PC-3 (cell line): ENCODE data around the gene WNK4. TPM values are rescaled to one million over a fixed set of nuclear protein-coding genes. Genes with fewer than 3 reads are reported as not detected.
A peak's percentile ranks its signal among the peaks of the same experiment; 100 is the strongest.

Experiments used
- ATAC-seq: fragments of 200-7000 bp; cut with Tn5 transposase; 2 replicates; pipeline ENCODE4 v1.9.1; 2020; ENCODE audit warnings: mild to moderate bottlenecking, moderate library complexity
- BruUV-seq: library from RNA; stranded (reverse); fragments of 400-500 nt; replicated peaks from 2 replicates; lab custom pipeline; 2021; lab: Mats Ljungman, UMichigan
- CTCF ChIA-PET: fragments of 300-600 bp; sonication (Branson Sonifier 250); formaldehyde crosslinking; loops from one replicate; lab custom pipeline; 2022; ENCODE audit warnings: antibody characterized with exemption; lab: Charles Lee
- POLR2A ChIA-PET: fragments of 300-600 bp; sonication (Branson Sonifier 250); formaldehyde crosslinking; loops from one replicate; lab custom pipeline; 2022; ENCODE audit warnings: antibody characterized with exemption; ENCODE audit not compliant: unreplicated experiment; lab: Charles Lee
- DNase-seq: peaks from one replicate; pipeline ENCODE4 v3.0.0-alpha.2; 2015
- H2AFZ ChIP-seq: fragments of 300-600 bp; sonication (generic); 2 replicates; pipeline ENCODE4 v1.6.0; 2016; ENCODE audit warnings: antibody characterized with exemption, low read length
- H3F3A ChIP-seq: fragments of 300-600 bp; sonication (generic); one replicate; pipeline ENCODE4 v1.6.0; 2017; ENCODE audit warnings: antibody characterized with exemption, low read length, control low read depth, mild to moderate bottlenecking; ENCODE audit not compliant: unreplicated experiment
- H3K27ac ChIP-seq: fragments of 300-600 bp; sonication (generic); 2 replicates; pipeline ENCODE4 v1.5.1; 2016; ENCODE audit warnings: mild to moderate bottlenecking, low read length
- H3K27me3 ChIP-seq: fragments of 300-600 bp; sonication (generic); 2 replicates; pipeline ENCODE4 v1.6.1; 2016; ENCODE audit warnings: low read length, mixed read lengths
- H3K36me3 ChIP-seq: fragments of 300-600 bp; sonication (generic); 2 replicates; pipeline ENCODE4 v1.6.1; 2016; ENCODE audit warnings: low read depth, mixed run types, low read length, mixed read lengths
- H3K4me1 ChIP-seq: fragments of 300-600 bp; sonication (generic); 2 replicates; pipeline ENCODE4 v1.5.1; 2016; ENCODE audit warnings: low read length; ENCODE audit not compliant: insufficient read depth
- H3K4me2 ChIP-seq: fragments of 300-600 bp; sonication (generic); 2 replicates; pipeline ENCODE4 v1.6.0; 2016; ENCODE audit warnings: low read length
- H3K4me3 ChIP-seq: fragments of 300-600 bp; sonication (generic); 2 replicates; pipeline ENCODE4 v1.5.1; 2016; ENCODE audit warnings: mild to moderate bottlenecking, low read length, mixed read lengths
- H3K79me2 ChIP-seq: fragments of 300-600 bp; sonication (generic); 2 replicates; pipeline ENCODE4 v1.6.1; 2017; ENCODE audit warnings: low read length, mixed read lengths
- H3K9ac ChIP-seq: fragments of 300-600 bp; sonication (generic); 2 replicates; pipeline ENCODE4 v1.6.0; 2016; ENCODE audit warnings: mild to moderate bottlenecking, low read length
- H3K9me2 ChIP-seq: fragments of 300-600 bp; sonication (generic); replicated peaks from 2 replicates; pipeline ENCODE4 v1.6.1; 2016; ENCODE audit warnings: mixed run types, low read length, mixed read lengths
- H3K9me3 ChIP-seq: fragments of 300-600 bp; sonication (generic); 2 replicates; pipeline ENCODE4 v1.6.1; 2016; ENCODE audit warnings: low read length, mixed read lengths
- H4K20me1 ChIP-seq: fragments of 300-600 bp; sonication (generic); 2 replicates; pipeline ENCODE4 v1.6.1; 2016; ENCODE audit warnings: low read length, mixed read lengths
- CTCF ChIP-seq: fragments of 300-600 bp; sonication (generic); conservative IDR thresholded peaks from 2 replicates; pipeline ENCODE4 v1.5.1; 2017; ENCODE audit warnings: antibody characterized with exemption, low read depth, mild to moderate bottlenecking, low read length
- EZH2 ChIP-seq: fragments of 300-600 bp; sonication (generic); IDR thresholded peaks from one replicate; pipeline ENCODE4 v1.6.1; 2017; ENCODE audit warnings: antibody characterized with exemption, mild to moderate bottlenecking, low read length; ENCODE audit not compliant: unreplicated experiment
- EZH2phosphoT487 ChIP-seq: fragments of 300-600 bp; sonication (generic); IDR thresholded peaks from 2 replicates; pipeline ENCODE4 v1.6.1; 2018; ENCODE audit warnings: mild to moderate bottlenecking, antibody characterized with exemption, low read length, borderline replicate concordance
- intact Hi-C: fragments of 100-400 bp; cut with micrococcal nuclease; formaldehyde crosslinking; loops from 2 replicates; pipeline ENCODE4 v1.9.0; 2023
- microRNA-seq: library from miRNA; unstranded; fragments of <30 nt; microRNA quantifications from one replicate; pipeline ENCODE4 v1.1.0, GENCODE V29; 2020; ENCODE audit not compliant: unreplicated experiment
- total RNA-seq: library from RNA; depleted of rRNA; stranded (reverse); fragments of >200 nt; gene quantifications from 2 replicates; pipeline ENCODE4 v1.2.3, GENCODE V29; 2014; rRNA removed

Gene WNK4
- total RNA-seq, 1 experiment from 2014 or later = 13.0 TPM

GRCh38 chr17:42845918-42846593 is 65.6 kb downstream of the WNK4 start:
- ATAC-seq = no peak
- peak; percentile 46 for DNase-seq
- Histone ChIP-seq H4K20me1 (no peaks in the 10 kb centered on the region), H3K9ac (no peak overlapping the region), H3K27ac (peak overlapping the region; percentile 22; the same call in 1 of the 2 replicates), H3K9me3 (no peaks in the 10 kb centered on the region), H3K79me2 (no peaks in the 10 kb centered on the region), H3K4me1 (peaks cover 8% of the 10 kb centered on the region), H3F3A (no peaks in the 10 kb centered on the region), H3K36me3 (peaks cover 36% of the 10 kb centered on the region), H3K9me2 (no peaks in the 10 kb centered on the region), H3K4me3 (no peak overlapping the region), H2AFZ (no peak overlapping the region), H3K27me3 (no peaks in the 10 kb centered on the region), H3K4me2 (no peak overlapping the region; the same call in 1 of the 2 replicates)
- intact Hi-C loops = loop anchor here (5.0 kb wide), 1 partner anchor 151 kb away; the partner anchor contains the start of gene RPL27
- BruUV-seq = no TSS peak
- ChIA-PET CTCF (no interaction called here), POLR2A (no interaction called here)
- TF ChIP-seq EZH2 (no peak), EZH2phosphoT487 (no peak), CTCF (no peak)

Small RNA genes within 50 kb of the gene (microRNA-seq; reads per million reads assigned to microRNA genes)
- not detected for gene MIR6781

Other genes with a start within 250 kb of the WNK4 start
- 4.9 and 9.8 TPM in 2 replicates for gene NAGLU, start 244.4 kb upstream of the WNK4 start, total RNA-seq
- gene HSD17B1, start 227.7 kb upstream of the WNK4 start, total RNA-seq = 0.86 and 1.5 TPM in 2 replicates
- 33.3 and 54.3 TPM in 2 replicates for gene COASY, start 218.5 kb upstream of the WNK4 start, total RNA-seq
- gene MLX, start 213.5 kb upstream of the WNK4 start, total RNA-seq = 25.8 and 26.2 TPM in 2 replicates
- 20.3 and 24.1 TPM in 2 replicates for gene PSMC3IP, start 202.9 kb upstream of the WNK4 start, total RNA-seq
- 19.3 and 21.9 TPM in 2 replicates for gene RETREG3, start 171.2 kb upstream of the WNK4 start, total RNA-seq
- 97.2 and 114 TPM in 2 replicates for gene TUBG1, start 170.9 kb upstream of the WNK4 start, total RNA-seq
- gene TUBG2, start 121.3 kb upstream of the WNK4 start, total RNA-seq = 6.0 and 7.1 TPM in 2 replicates
- 20.1 and 27.8 TPM in 2 replicates for gene PLEKHH3, start 103.6 kb upstream of the WNK4 start, total RNA-seq
- 0.58 TPM in 1 of 2 replicates, not detected in the other for gene CCR10, start 98.8 kb upstream of the WNK4 start, total RNA-seq
- gene CNTNAP1, start 98.1 kb upstream of the WNK4 start, total RNA-seq = 4.6 and 6.6 TPM in 2 replicates
- gene EZH1, start 35.6 kb upstream of the WNK4 start, total RNA-seq = 5.8 and 13.7 TPM in 2 replicates
- gene RAMP2, start 19.4 kb upstream of the WNK4 start, total RNA-seq = not detected in 2 replicates
- gene VPS25, start 7.2 kb upstream of the WNK4 start, total RNA-seq = 56.7 and 62.0 TPM in 2 replicates
- gene COA3, start 18.1 kb downstream of the WNK4 start, total RNA-seq = 44.6 and 49.6 TPM in 2 replicates
- gene CNTD1, start 18.3 kb downstream of the WNK4 start, total RNA-seq = not detected in 2 replicates
- 84.0 and 93.7 TPM in 2 replicates for gene BECN1, start 43.7 kb downstream of the WNK4 start, total RNA-seq
- gene PSME3, start 52.8 kb downstream of the WNK4 start, total RNA-seq = 107 and 123 TPM in 2 replicates
- 0.63 and 1.4 TPM in 2 replicates for gene AOC2, start 64.0 kb downstream of the WNK4 start, total RNA-seq
- gene AOC3, start 70.6 kb downstream of the WNK4 start, total RNA-seq = 0.26 and 0.35 TPM in 2 replicates
- not detected in 2 replicates for gene G6PC1, start 120.2 kb downstream of the WNK4 start, total RNA-seq
- gene AARSD1, start 183.8 kb downstream of the WNK4 start, total RNA-seq = 32.5 and 34.7 TPM in 2 replicates
- gene PTGES3L, start 199.5 kb downstream of the WNK4 start, total RNA-seq = 0.52 and 0.55 TPM in 2 replicates
- gene RUNDC1, start 200.0 kb downstream of the WNK4 start, total RNA-seq = 9.5 and 15.6 TPM in 2 replicates
- 667 and 784 TPM in 2 replicates for gene RPL27, start 217.8 kb downstream of the WNK4 start, total RNA-seq
- 8.7 and 12.3 TPM in 2 replicates for gene IFI35, start 226.2 kb downstream of the WNK4 start, total RNA-seq
- 62.4 and 68.1 TPM in 2 replicates for gene VAT1, start 241.8 kb downstream of the WNK4 start, total RNA-seq
- 0.12 and 0.29 TPM in 2 replicates for gene RND2, start 244.6 kb downstream of the WNK4 start, total RNA-seq